ENCODE results near the gene CCDC174. TPM values are rescaled to one million over a fixed set of nuclear protein-coding genes. Genes with fewer than 3 reads are reported as not detected.

CCDC174 gene
- total RNA-seq, 4 donors from 2014 or later, result 15.8 to 24.0 (median 20.2) TPM

GRCh38 chr3:14703128-14703750, 51.7 kb downstream of the CCDC174 start:
- H3K4me1 ChIP-seq, result no peaks in the 10 kb centered on the region
- no peak overlapping the region for H3K4me3 ChIP-seq
- no peak overlapping the region for H3K27ac ChIP-seq
- no peak for TF ChIP-seq POLR2AphosphoS5 (IDR thresholded peaks at IDR 0.05)
- no peak for TF ChIP-seq EP300 (IDR thresholded peaks at IDR 0.05)
- no peak for TF ChIP-seq CTCF (IDR thresholded peaks at IDR 0.05)
- TF ChIP-seq POLR2A (IDR thresholded peaks at IDR 0.05), result no peak
- peaks cover 0 to 4% (median 0%) of the 10 kb centered on the region in 3 donors for H3K9me3 ChIP-seq
- H3K36me3 ChIP-seq, result no peaks in the 10 kb centered on the region
- no peaks in the 10 kb centered on the region for H3K27me3 ChIP-seq
- 60% methylated on average over 1 of the region's 9 CpGs; no CpG with 5 or more reads in 1 of the 2 donors for WGBS, 2 donors (ENCODE audit: low coverage in 1 of 2)
- no peak for ATAC-seq

DNA sequence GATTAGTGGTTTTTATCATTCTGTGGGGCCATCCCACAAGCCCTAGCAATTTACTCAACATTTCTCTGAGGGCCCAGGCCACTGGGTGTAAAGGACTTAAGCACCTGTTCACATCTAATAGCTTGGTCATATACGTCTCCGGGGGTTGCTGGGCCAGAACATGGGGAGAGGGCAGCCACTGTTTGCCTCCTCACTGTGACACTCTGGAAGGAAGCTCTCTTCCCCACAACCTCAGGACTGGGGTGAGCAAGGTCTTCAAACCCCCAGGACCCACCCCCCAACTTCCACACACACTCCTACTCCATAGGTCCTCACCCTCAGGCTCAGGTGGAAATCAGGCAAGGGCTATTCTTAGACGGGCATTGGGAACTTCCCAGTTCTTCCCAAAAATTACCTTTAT, 52.2 kb downstream of the CCDC174 start:
- peaks cover 0 to 9% (median 0%) of the 10 kb centered on the region in 3 donors for H3K9me3 ChIP-seq
- 67% methylated on average over 2 of the region's 3 CpGs; no CpG with 5 or more reads in 1 of the 2 donors for WGBS, 2 donors (ENCODE audit: low coverage in 1 of 2)
- TF ChIP-seq POLR2A (IDR thresholded peaks at IDR 0.05), result no peak
- no peak overlapping the region for H3K27ac ChIP-seq
- H3K4me3 ChIP-seq, result no peak overlapping the region
- no peaks in the 10 kb centered on the region for H3K4me1 ChIP-seq
- no peak for ATAC-seq
- H3K27me3 ChIP-seq, result no peaks in the 10 kb centered on the region
- H3K36me3 ChIP-seq, result no peaks in the 10 kb centered on the region

DNA sequence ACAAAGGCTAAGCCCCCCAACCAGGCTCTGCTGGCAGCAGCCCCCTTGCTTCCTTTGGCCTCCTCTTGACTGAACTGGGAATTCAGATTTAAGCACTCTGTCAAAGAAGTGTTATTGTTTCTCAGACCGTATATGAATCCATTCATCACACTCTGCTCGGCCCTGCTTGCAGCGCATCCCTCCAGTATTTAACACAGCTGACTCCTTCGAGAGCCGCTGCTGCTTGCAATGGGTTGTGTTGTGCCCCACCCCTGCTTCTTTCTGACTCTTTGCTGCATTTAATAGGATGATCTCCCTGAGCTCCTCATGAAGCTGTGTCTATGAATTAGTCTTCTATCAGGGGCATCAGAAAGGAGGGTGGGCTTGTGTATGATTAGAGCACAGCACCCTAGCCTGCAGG, 54.5 kb downstream of the CCDC174 start:
- no peak for ATAC-seq
- H3K36me3 ChIP-seq, result no peaks in the 10 kb centered on the region
- H3K4me1 ChIP-seq, result no peaks in the 10 kb centered on the region
- no peak overlapping the region for H3K4me3 ChIP-seq
- H3K9me3 ChIP-seq, result peaks cover 0 to 9% (median 0%) of the 10 kb centered on the region in 3 donors
- no peak for TF ChIP-seq POLR2AphosphoS5 (IDR thresholded peaks at IDR 0.05)
- TF ChIP-seq EP300 (IDR thresholded peaks at IDR 0.05), result no peak
- no peak for TF ChIP-seq CTCF (IDR thresholded peaks at IDR 0.05)
- no peaks in the 10 kb centered on the region for H3K27me3 ChIP-seq
- 69% methylated on average over 5 of the region's 5 CpGs for WGBS, 2 donors (ENCODE audit: low coverage in 1 of 2)
- H3K27ac ChIP-seq, result no peak overlapping the region

GRCh38 chr3:14716591-14716990, 65.0 kb downstream of the CCDC174 start:
- H3K4me1 ChIP-seq, result no peaks in the 10 kb centered on the region
- H3K4me3 ChIP-seq, result no peak overlapping the region
- TF ChIP-seq POLR2AphosphoS5 (IDR thresholded peaks at IDR 0.05) (no peak), POLR2A (IDR thresholded peaks at IDR 0.05) (no peak), EP300 (IDR thresholded peaks at IDR 0.05) (no peak), CTCF (IDR thresholded peaks at IDR 0.05) (no peak)
- no peak for ATAC-seq
- no peak overlapping the region for H3K27ac ChIP-seq
- H3K27me3 ChIP-seq, result no peaks in the 10 kb centered on the region
- 20 to 40% methylated on average over 1 of the region's 1 CpG for WGBS, 2 donors (ENCODE audit: low coverage in 1 of 2)
- H3K9me3 ChIP-seq, result peaks cover 0 to 16% (median 0%) of the 10 kb centered on the region in 3 donors
- no peaks in the 10 kb centered on the region for H3K36me3 ChIP-seq

DNA sequence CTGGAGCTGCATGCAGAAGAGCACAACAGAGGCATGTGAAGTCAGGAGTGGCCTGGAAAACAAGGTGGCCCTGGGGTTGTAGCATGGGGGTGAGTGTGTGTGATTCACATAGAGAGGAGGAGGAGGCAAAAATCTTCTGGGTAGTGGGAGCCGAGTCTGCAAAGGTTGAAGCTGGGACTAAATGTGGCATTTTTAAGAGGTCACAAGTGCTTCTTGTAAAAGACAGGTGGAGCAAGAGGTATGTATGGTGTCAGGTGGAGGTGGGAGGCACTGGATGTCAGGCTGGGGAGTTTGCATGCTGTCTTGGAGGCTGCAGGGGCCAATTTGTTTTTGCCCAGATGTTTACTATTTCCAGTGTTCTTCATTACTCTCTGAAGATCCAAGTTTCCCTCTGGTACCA, 65.7 kb downstream of the CCDC174 start:
- WGBS, 2 donors (ENCODE audit: low coverage in 1 of 2), result 60% methylated on average over 1 of the region's 1 CpG; no CpG with 5 or more reads in 1 of the 2 donors
- no peak for ATAC-seq
- no peak for TF ChIP-seq POLR2AphosphoS5 (IDR thresholded peaks at IDR 0.05)
- TF ChIP-seq POLR2A (IDR thresholded peaks at IDR 0.05), result no peak
- no peak for TF ChIP-seq EP300 (IDR thresholded peaks at IDR 0.05)
- TF ChIP-seq CTCF (IDR thresholded peaks at IDR 0.05), result no peak

More for the DNA sequence above, 65.7 kb downstream of the CCDC174 start:
- Histone ChIP-seq H3K36me3 (no peaks in the 10 kb centered on the region), H3K9me3 (peaks cover 0 to 16% (median 0%) of the 10 kb centered on the region in 3 donors), H3K4me3 (no peak overlapping the region), H3K27ac (no peak overlapping the region), H3K4me1 (no peaks in the 10 kb centered on the region), H3K27me3 (no peaks in the 10 kb centered on the region)
